GM12801 (cell line): ENCODE results near the gene MYO9B.

Experiments used
- CTCF ChIP-seq: IDR thresholded peaks from one replicate; pipeline ENCODE4 v1.5.1; 2011; ENCODE audit warnings: control low read depth; ENCODE audit not compliant: insufficient read length; ENCODE audit errors: extremely low read depth

Gene MYO9B

GRCh38 chr19:17148130-17148529 is 72.6 kb downstream of the MYO9B start:
- no peak for TF ChIP-seq CTCF

GRCh38 chr19:17149393-17150135 is 74.0 kb downstream of the MYO9B start:
- no peak for TF ChIP-seq CTCF

DNA sequence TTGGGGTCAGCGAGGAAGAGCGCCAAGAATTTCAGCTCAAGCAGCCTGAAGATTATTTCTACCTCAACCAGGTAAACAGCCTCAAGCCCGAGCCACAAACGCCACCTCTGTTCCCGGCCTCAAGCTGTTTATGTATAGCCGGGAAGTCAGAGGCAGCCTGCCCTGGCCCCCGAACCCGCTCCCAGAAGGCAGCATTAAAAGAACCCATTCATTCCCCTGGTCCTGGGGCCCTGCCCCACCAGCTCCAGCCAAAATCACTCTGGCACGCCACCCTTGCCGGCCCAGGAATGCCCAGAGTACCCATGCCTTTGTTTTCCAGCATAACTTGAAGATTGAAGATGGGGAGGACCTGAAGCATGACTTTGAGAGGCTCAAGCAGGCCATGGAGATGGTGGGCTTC is 78.4 kb downstream of the MYO9B start:
- TF ChIP-seq CTCF = no peak

DNA sequence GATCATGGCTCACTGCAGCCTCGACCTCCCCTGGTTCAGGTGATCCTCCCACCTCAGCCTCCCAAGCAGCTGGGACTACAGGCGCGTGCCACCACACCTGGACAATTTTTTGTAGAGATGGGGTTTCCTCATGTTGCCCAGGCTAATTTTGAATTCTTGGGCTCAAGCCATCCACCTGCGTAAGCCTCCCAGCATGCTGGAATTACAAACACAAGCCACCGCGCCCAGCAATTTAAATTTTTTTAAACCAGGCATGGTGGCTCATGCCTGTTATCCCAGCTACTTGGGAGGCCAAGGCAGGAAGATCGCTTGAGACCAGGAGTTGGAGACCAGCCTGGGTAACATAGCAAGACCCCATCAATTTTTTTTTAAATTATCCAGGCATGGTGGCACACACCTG is 79.7 kb downstream of the MYO9B start:
- TF ChIP-seq CTCF = no peak

- no peak for TF ChIP-seq CTCF
These were observed 80.8 kb downstream of the MYO9B start for GRCh38 chr19:17156296-17156946.

- no peak for TF ChIP-seq CTCF
These were observed 81.3 kb downstream of the MYO9B start for GRCh38 chr19:17156947-17157302.

GRCh38 chr19:17158584-17158983 is 83.0 kb downstream of the MYO9B start:
- TF ChIP-seq CTCF = no peak
